GM12878 (cell line): Measurements from ENCODE around the gene MS4A6A. TPM values are rescaled to one million over a fixed set of nuclear protein-coding genes. Genes with fewer than 3 reads are reported as not detected.

Source experiments
- ATAC-seq: fragments of 200-7000 bp; cut with Tn5 transposase; 3 replicates; pipeline ENCODE4 v1.9.1; 2020; ENCODE audit warnings: mild to moderate bottlenecking, moderate library complexity
- BruUV-seq: library from RNA; stranded (reverse); fragments of 400-500 nt; replicated peaks from 2 replicates; lab custom pipeline; 2021; lab: Mats Ljungman, UMichigan
- CTCF ChIA-PET: fragments of 300-600 bp; sonication (Branson Sonifier 250); formaldehyde crosslinking; extraction: SDS; loops from one replicate; lab custom pipeline; 2021; ENCODE audit warnings: inconsistent platforms; lab: Yijun Ruan, JAX
- POLR2A ChIA-PET: fragments of 350-600 bp; formaldehyde crosslinking; extraction: SDS; loops from one replicate; lab custom pipeline; 2021; ENCODE audit warnings: inconsistent platforms; lab: Charles Lee
- RAD21 ChIA-PET: fragments of 300-600 bp; sonication (Branson Sonifier 250); formaldehyde crosslinking; loops from one replicate; lab custom pipeline; 2023; ENCODE audit warnings: antibody characterized with exemption; ENCODE audit not compliant: unreplicated experiment; lab: Charles Lee
- SMC1A ChIA-PET: fragments of 300-600 bp; sonication (Branson Sonifier 250); formaldehyde crosslinking; loops from one replicate; lab custom pipeline; 2023; ENCODE audit not compliant: unreplicated experiment, uncharacterized antibody; lab: Charles Lee
- DNase-seq: peaks from one replicate; pipeline ENCODE4 v3.0.0-alpha.2; 2011; ENCODE audit warnings: low read depth, low spot score
- FAIRE-seq: peaks from 3 replicates; lab custom pipeline; 2011; peaks lifted over from hg19 to GRCh38; lab: Jason Lieb, UNC
- H2AFZ ChIP-seq: 2 replicates; pipeline ENCODE4 v1.6.0; 2011; ENCODE audit warnings: low read depth, low read length, control low read depth; ENCODE audit not compliant: control insufficient read depth
- H3K27ac ChIP-seq: 2 replicates; pipeline ENCODE4 v1.5.1; 2011; ENCODE audit warnings: control low read depth; ENCODE audit not compliant: control insufficient read depth, insufficient read depth
- H3K27me3 ChIP-seq, 2 experiments: replicated peaks in 1 of 2; 2 replicates each; pipeline versions ENCODE4 v1.6.0 to v1.6.1; 2011; ENCODE audit warnings: low read length in 1 of 2; ENCODE audit not compliant: control insufficient read depth in 2 of 2, insufficient read depth in 2 of 2
- H3K36me3 ChIP-seq, 2 experiments: 2 replicates each; pipeline ENCODE4 v1.5.1; 2011; ENCODE audit warnings: low read length in 1 of 2; ENCODE audit not compliant: control insufficient read depth in 2 of 2, insufficient read depth in 2 of 2
- H3K4me1 ChIP-seq: 2 replicates; pipeline ENCODE4 v1.6.1; 2011; ENCODE audit warnings: mild to moderate bottlenecking, low read length, moderate library complexity, mixed read lengths; ENCODE audit not compliant: control insufficient read depth, insufficient read depth
- H3K4me2 ChIP-seq: 2 replicates; pipeline ENCODE4 v1.6.0; 2011; ENCODE audit warnings: control low read depth; ENCODE audit not compliant: control insufficient read depth, insufficient read depth
- H3K4me3 ChIP-seq: fragments of 200-600 bp; sonication (generic); 2 replicates; pipeline ENCODE4 v1.5.1; 2016
- H3K79me2 ChIP-seq: 2 replicates; pipeline ENCODE4 v1.6.0; 2011; ENCODE audit warnings: low read length; ENCODE audit not compliant: control insufficient read depth, insufficient read depth
- H3K9ac ChIP-seq: 2 replicates; pipeline ENCODE4 v1.8.0; 2011; ENCODE audit warnings: low read length, control low read depth, mixed read lengths; ENCODE audit not compliant: control insufficient read depth, insufficient read depth
- H3K9me3 ChIP-seq: replicated peaks from 3 replicates; pipeline ENCODE4 v1.5.1; 2011; ENCODE audit warnings: mild to moderate bottlenecking, low read length; ENCODE audit not compliant: control insufficient read depth, insufficient read depth
- H4K20me1 ChIP-seq: 2 replicates; pipeline ENCODE4 v1.6.0; 2011; ENCODE audit not compliant: control insufficient read depth, insufficient read depth
- JUNB ChIP-seq: IDR thresholded peaks from 2 replicates; pipeline ENCODE4 v1.6.1; 2016; ENCODE audit warnings: antibody characterized with exemption, mild to moderate bottlenecking
- ZBTB40 ChIP-seq: fragments of 450-650 bp; IDR thresholded peaks from 2 replicates; pipeline ENCODE4 v1.6.1; 2016; ENCODE audit warnings: mild to moderate bottlenecking, moderate library complexity, borderline replicate concordance
- WGBS: methylation state at CpG from one replicate; pipeline ENCODE4 v1.1.6; 2016; ENCODE audit warnings: low lambda C conversion rate; ENCODE audit not compliant: insufficient replicate concordance, insufficient coverage; ENCODE audit errors: missing lambda C conversion rate; 5-methylcytosine and 5-hydroxymethylcytosine counted together
- in situ Hi-C: fragments of 300-500 bp; cut with MboI; formaldehyde crosslinking; loops from 9 replicates; pipeline ENCODE4 v1.14.3; 2018; ENCODE audit warnings: mixed read lengths
- intact Hi-C: fragments of 100-400 bp; cut with micrococcal nuclease; formaldehyde crosslinking; loops from one replicate; pipeline ENCODE4 v1.14.2; 2022; ENCODE audit not compliant: unreplicated experiment
- polyA plus RNA-seq, 11 experiments: library from polyadenylated mRNA; depleted of rRNA in 4 of 11; unstranded in 6 of 11; stranded (reverse) in 5 of 11; fragments of >200 nt; fragmentation: Nextera tagmentation in 4 of 11; fragmentation: Illumina TruSeq in 1 of 11; extraction: Ambion mirVana in 4 of 11; extraction: Trizol in 1 of 11; gene quantifications; 1 replicate in 1 of 11; 2 replicates in 10 of 11; pipeline versions ENCODE4 v1.2.1 to v1.2.3, GENCODE V29; 2011 to 2016; ENCODE audit warnings: inconsistent platforms in 2 of 11, missing spikeins in 2 of 11, low read depth in 1 of 11
- total RNA-seq, 4 experiments: library from RNA; depleted of rRNA in 3 of 4; stranded (reverse); fragments of >200 nt in 3 of 4; fragmentation: Illumina TruSeq in 1 of 4; extraction: Trizol in 1 of 4; gene quantifications; 2 replicates each; pipeline versions ENCODE4 v1.2.1 to v1.2.3, GENCODE V29; 2013 to 2021

MS4A6A gene
- total and polyA plus RNA-seq, 10 of the 15 experiments (the other 5 are each of a cell fraction or from before 2014, with no cell fraction given), result 0.75 to 30.7 (median 9.0) TPM

DNA sequence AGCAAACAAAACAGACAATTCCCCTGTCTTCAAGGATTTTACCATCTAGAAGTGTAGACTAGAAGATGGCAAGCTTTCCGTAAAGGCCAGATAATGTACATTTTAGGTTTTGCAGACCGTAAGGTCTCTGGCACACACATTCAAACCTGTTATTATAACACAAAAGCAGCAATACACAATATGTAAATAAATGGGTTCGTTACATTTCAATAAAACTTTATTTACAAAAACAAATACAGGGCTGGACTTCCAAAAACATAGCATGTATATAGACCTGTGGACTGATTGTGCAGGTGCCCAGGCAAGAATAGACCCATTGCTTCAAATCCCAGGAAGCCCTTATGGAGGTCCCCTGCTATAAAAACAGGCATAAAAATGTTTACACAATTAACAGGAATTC, 27.1 kb upstream of the MS4A6A start:
- no peak overlapping the region for H3K4me3 ChIP-seq
- no peaks in the 10 kb centered on the region for H3K27me3 ChIP-seq
- TF ChIP-seq JUNB (no peak), ZBTB40 (peak; percentile 73; the same call in 1 of the 2 replicates)
- H3K36me3 ChIP-seq, result no peaks in the 10 kb centered on the region
- 49% methylated on average over 3 of the region's 3 CpGs for WGBS
- no peak overlapping the region for H3K9ac ChIP-seq
- no peak overlapping the region for H3K4me2 ChIP-seq
- ChIA-PET SMC1A (interaction anchor here (0.9 to 1.8 kb wide), 9 partner anchors 16 to 246 kb away, joined by 3 to 6 read pairs (median 3); partner anchors contain the start of genes MS4A1 and MS4A4E), RAD21 (interaction anchor here (1.1 to 1.9 kb wide), 3 partner anchors 17 to 41 kb away, joined by 3 to 4 read pairs (median 3); partner anchors contain the start of gene MS4A6A), POLR2A (no interaction called here), CTCF (interaction anchor here (0.9 to 2.9 kb wide), 6 partner anchors 13 to 124 kb away, joined by 3 to 18 read pairs (median 5); no protein-coding TSS in a partner anchor)
- intact Hi-C loops, result loop anchor here (10.0 kb wide), 1 partner anchor 105 kb away; no protein-coding TSS in a partner anchor
- in situ Hi-C loops, result no loop called here
- no peak for DNase-seq
- no peak for ATAC-seq
- H3K9me3 ChIP-seq, result no peaks in the 10 kb centered on the region; the same call in 2 of the 3 replicates
- FAIRE-seq, result no peak
- no TSS peak for BruUV-seq
- no peaks in the 10 kb centered on the region for H4K20me1 ChIP-seq
- peaks cover 8% of the 10 kb centered on the region for H3K4me1 ChIP-seq
- no peak overlapping the region for H3K27ac ChIP-seq
- H3K79me2 ChIP-seq, result no peaks in the 10 kb centered on the region
- H2AFZ ChIP-seq, result no peak overlapping the region
